NCI-H1694 (cell line): Measurements from ENCODE around the gene C16orf96.

ENCODE experiments used
- DNase-seq: peaks from one replicate; lab custom pipeline; 2025; lab: John Stamatoyannopoulos, UW

Gene C16orf96

GRCh38 chr16:4616047-4616811 is 60.1 kb downstream of the C16orf96 start:
- peak; percentile 97 for DNase-seq

- DNase-seq: no peak
These were observed 61.7 kb downstream of the C16orf96 start for GRCh38 chr16:4617880-4618279.

- DNase-seq: no peak
These were observed 62.7 kb downstream of the C16orf96 start for GRCh38 chr16:4618645-4619418.

GRCh38 chr16:4623593-4623992 is 67.5 kb downstream of the C16orf96 start:
- DNase-seq: no peak

GRCh38 chr16:4624015-4624826 is 68.1 kb downstream of the C16orf96 start, which contains the start of gene MGRN1:
TSS of gene MGRN1 (plus strand) at chr16:4624826. CDS start at chr16:4624961, 135 bp downstream.
- peak; percentile 84 for DNase-seq

- no peak for DNase-seq
These were observed 68.9 kb downstream of the C16orf96 start for GRCh38 chr16:4624827-4625559.

- no peak for DNase-seq
These were observed 69.5 kb downstream of the C16orf96 start for GRCh38 chr16:4625560-4626159.

- DNase-seq: no peak
These were observed 70.3 kb downstream of the C16orf96 start for GRCh38 chr16:4626396-4626795.

GRCh38 chr16:4628283-4628682 is 72.1 kb downstream of the C16orf96 start:
- no peak for DNase-seq

GRCh38 chr16:4631444-4631843 is 75.3 kb downstream of the C16orf96 start:
- DNase-seq: no peak

GRCh38 chr16:4633910-4634635 is 77.9 kb downstream of the C16orf96 start:
- DNase-seq: no peak

- DNase-seq: no peak
These were observed 78.6 kb downstream of the C16orf96 start for GRCh38 chr16:4634768-4635167.

- DNase-seq: no peak
These were observed 80.1 kb downstream of the C16orf96 start for GRCh38 chr16:4636196-4636595.

GRCh38 chr16:4637501-4638166 is 81.5 kb downstream of the C16orf96 start:
- DNase-seq: no peak

- DNase-seq: no peak
These were observed 83.9 kb downstream of the C16orf96 start for GRCh38 chr16:4639899-4640509.

- no peak for DNase-seq
These were observed 84.6 kb downstream of the C16orf96 start for GRCh38 chr16:4640572-4641305.

- DNase-seq: no peak
These were observed 85.2 kb downstream of the C16orf96 start for GRCh38 chr16:4641306-4641687.

- no peak for DNase-seq
These were observed 85.8 kb downstream of the C16orf96 start for GRCh38 chr16:4641895-4642294.
